Measurements from ENCODE around the gene TNIP3.
"Not testable (repeated sequence)": the region's sequence is repeated elsewhere in the genome, so short reads cannot be mapped to it uniquely, and the experiment has no call there.

TNIP3 gene

DNA sequence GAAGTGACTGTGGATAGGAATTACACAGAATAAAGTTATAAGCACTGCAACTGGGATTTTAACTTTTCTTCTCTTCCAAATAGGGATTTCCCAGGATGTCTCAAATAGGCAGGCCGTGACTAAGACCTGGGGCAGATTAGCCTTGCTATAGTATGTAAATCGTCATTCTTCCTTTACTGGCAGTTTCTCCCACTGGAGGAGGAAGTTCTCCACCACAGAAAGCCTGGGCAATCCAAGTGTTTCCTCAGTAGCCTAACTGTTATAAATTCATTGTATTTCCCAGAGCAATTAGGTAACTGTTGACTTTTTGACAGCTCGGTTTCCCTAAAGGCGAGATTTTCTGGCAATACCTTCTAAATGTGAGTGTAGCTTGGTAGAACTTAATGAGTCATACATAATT lies at the start of gene TNIP3:
Gene TNIP3, minus strand, starts transcription at position 31 of the 400 bp plus-strand sequence. CDS start 196 bp downstream, outside the sequence.
- DNase-seq = no peak

- no peak for DNase-seq
These were observed 48.7 kb upstream of the TNIP3 start for GRCh38 chr4:121212806-121213205.

DNA sequence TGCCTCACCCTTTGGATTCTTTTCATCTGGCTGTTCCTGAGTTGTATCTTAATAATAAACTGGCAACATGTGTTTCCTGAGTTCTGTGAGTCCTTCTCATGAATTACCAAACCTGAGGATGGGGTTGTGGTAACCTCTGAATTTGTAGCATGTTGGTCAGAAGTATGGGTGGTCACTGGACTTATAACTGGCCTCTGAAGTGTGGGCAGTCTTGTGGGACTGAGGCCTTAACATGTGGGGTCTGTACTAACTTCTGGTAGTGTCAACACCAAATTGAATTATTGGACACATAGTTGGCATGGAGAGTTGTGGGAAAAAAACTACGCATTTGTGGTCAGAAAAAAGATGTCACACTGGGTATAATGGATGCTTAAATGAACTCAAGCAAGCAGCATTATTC lies 45.0 kb upstream of the TNIP3 start:
- no peak for DNase-seq

- DNase-seq = no peak
These were observed 44.3 kb upstream of the TNIP3 start for GRCh38 chr4:121208244-121209007.

DNA sequence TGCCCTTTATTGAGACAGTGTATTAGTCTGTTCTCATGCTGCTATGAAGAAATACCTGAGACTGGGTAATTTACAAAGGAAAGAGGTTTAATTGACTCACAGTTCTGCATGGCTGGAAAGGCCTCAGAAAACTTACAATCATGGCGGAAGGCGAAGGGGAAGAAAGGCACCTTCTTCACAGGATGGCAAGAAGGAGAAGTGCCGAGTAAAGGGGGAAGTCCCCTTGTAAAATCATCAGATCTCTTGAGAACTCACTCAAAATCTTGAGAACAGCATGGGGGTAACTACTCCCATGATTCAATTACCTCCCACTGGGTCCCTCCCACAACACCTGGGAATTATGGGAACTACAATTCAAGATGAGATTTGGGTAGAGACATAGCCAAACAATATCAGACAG lies 41.7 kb upstream of the TNIP3 start:
- not testable (repeated sequence) for DNase-seq

DNA sequence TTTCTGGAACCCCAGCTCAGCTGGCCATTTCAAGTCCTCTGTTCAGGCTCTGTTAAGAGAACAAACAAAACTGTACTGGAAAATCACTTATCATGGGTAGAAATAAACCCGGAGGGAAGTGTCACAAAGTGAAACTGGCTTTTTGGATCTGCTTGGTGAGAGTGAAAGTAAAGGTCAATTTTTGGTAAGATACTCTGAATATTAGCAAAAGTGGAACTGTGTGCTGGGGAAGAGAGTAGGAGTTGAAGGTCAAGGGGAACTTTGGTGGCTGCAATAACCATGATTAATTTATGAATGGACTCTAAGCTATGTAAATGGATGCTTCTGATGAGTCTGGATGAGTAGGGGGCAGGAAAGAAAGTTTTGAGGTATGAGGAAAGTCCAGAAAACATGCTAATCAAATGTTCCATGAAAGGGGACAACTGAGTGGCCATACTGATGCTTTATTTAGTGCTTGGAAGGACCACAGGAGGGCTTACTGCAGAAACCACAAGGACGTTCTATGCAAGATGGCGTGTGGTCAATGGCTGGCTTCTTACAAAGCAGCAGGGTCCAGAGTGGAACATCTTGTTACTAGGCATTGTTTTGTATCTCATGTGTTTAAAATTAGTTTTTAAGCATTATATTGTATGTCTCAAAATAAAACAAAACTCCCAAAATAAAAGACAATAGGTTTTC lies 36.8 kb upstream of the TNIP3 start:
- DNase-seq = no peak

DNA sequence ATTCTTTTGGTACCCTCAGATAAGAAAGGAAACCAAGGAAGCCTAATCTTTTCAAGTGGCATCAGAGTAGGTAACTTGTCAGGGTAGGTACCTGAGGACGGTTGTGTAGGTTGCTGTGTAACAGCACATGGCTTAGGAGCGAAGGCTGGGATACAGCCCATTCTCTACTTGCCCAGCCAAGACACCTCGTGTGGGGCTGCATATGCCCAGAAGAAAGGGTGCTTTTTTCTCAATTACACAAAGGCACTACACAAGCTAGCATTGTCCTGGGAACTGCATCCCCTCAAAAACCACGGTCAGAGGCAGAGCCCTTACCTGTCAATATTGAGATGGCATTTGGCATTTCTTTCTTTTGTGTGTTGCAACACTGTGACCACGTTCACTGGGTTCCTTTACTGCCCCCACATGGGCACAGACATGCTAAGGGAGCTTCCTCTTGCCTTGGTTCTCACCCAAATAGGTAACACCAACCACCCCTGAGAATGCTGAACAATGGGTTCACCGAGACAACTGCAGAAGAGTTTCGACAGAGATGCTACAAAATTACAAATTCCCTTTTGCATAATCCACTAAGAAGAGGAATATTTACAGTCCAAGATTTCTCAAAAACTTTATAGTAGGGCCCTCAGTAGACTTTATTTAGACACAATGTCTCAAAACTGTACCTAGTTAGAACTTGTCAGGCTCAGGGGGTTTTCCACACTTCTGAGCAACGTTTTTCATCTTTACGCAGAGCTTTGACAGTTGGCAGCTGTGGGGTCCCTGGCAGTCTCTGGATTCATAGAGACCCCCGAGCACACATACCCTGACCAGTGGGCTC lies 35.8 kb upstream of the TNIP3 start:
- peak; percentile 62 for DNase-seq

DNA sequence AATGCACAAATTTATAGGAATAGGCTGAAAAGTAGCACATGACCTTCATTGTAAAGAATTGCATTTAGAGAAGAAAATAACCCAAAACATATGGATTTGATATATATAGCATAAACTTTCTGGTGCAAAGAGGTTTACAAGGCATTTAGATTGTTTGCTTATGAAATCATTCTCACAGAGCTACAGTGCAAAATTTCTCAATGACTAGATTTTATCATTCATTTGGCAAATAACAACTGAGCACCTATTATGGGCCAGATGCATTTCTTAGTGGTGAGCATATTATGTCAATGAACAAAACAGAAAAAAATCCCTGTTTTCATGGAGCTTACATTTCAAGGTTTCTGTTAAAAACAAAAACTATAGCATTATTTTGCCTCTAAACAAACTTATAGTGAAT lies 34.1 kb upstream of the TNIP3 start:
- DNase-seq = no peak

DNA sequence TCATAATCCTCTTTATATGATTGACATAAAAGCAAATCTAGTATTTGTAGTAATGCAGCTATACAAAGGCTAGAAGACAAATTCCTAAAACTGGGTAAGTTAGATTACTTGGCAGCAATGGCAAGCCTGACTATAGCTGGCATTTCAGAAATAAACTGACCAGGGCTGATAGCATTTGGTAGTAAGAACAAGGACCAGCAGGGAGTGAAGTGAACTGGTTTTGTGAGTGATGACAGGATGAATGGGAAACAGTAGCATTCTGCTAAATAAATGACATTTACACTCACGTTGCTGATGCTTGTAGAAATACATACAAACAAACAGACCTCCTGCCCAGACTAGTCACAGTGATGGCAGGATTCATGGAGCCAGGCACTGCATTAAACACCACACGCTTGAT lies 31.5 kb upstream of the TNIP3 start:
- DNase-seq = no peak

DNA sequence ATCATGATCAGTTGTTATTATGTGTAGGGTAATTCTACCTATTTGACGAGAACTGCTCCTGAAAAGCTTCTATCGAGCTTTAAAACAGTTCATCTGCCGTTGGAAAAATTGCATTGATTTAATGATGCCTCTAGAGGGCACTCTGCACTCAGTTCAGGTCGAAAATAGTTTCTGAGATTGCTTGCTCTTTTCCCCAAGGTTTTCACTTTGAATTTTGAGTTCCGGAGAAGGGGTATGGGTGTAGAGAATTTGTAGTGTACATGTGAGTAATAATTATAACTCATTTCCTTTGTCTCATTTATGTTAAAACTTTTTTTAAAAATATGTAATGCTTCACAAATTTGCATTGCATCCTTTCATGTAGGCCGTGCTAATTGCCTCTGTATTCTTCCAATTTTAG lies 28.4 kb upstream of the TNIP3 start:
- peak; percentile 67 for DNase-seq

GRCh38 chr4:121192013-121192412 lies 27.9 kb upstream of the TNIP3 start:
- DNase-seq = no peak

- DNase-seq = no peak
These were observed 27.2 kb upstream of the TNIP3 start for GRCh38 chr4:121191361-121191760.

DNA sequence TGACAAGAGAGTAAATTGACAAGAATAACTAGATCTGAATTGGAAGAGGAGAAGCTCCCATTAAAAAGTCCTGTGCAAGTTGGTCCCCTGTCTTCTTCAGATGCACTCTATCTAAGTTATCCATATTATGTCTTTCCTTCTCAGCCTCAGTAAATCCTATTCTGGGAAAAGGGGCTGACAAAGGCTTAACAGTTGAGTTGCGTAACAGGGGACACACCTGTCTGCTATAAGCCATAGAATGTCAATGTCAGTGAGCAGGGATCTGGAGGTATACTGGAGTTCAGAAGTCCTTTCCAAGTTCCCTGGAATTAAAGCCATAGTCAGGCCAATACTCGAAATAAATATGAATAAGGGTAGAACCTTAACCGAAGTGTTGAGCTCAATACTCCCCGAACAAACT lies 26.3 kb upstream of the TNIP3 start:
- DNase-seq = no peak

GRCh38 chr4:121189326-121190215 lies 25.4 kb upstream of the TNIP3 start:
- DNase-seq = peak; percentile 65

GRCh38 chr4:121187206-121187605 lies 23.1 kb upstream of the TNIP3 start:
- no peak for DNase-seq

DNA sequence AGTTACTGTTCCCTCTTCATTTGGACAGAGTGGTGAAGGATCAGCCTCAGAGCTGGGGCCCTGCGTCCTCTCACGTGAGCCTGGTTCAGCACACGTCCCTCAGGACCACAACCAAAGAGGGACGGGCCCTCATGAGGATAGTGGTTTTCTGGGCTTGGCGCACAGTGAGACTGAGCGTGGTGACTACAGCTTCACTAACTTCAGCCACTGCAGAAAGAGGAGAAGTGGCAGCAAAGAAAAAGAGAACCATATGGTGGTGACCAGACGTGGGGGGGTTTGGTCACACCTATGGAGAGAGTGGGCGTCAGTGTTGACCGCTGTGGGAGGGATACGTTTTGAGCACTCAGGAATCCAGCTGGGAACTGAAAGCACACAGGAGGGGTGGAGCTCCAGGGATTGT lies 21.8 kb upstream of the TNIP3 start:
- DNase-seq = no peak

GRCh38 chr4:121183989-121184388 lies 19.9 kb upstream of the TNIP3 start:
- DNase-seq = no peak

- no peak for DNase-seq
These were observed 19.2 kb upstream of the TNIP3 start for GRCh38 chr4:121183361-121183760.

GRCh38 chr4:121182296-121182695 lies 18.2 kb upstream of the TNIP3 start:
- DNase-seq = peak; percentile 68

DNA sequence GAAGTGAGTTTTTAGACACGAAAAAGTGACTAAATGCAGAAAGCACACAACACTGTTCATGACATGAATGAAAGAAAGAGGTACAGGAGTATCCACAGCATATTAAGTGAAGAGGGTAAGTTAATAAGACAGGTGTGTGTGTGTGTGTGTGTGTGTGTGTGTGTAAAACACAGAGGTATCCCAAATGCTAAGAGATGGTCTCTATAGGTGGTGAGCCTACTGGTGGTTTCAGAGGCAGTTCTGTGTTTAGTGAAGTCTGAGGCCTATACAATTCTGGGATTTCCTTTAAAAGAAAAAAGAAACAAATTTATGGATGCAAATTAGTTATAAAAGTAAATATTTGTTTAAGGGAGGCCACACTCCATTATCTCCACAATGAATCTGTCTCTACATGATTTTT lies 17.4 kb upstream of the TNIP3 start:
- no peak for DNase-seq

GRCh38 chr4:121180558-121180957 lies 16.4 kb upstream of the TNIP3 start:
- DNase-seq = no peak

Data from CD4-positive, alpha-beta T cell treated with Interleukin-12 subunit alpha and Interleukin-12 subunit beta, for 1 hour (primary cell).